ENCODE results near the gene ENTR1. TPM values are rescaled to one million over a fixed set of nuclear protein-coding genes. Genes with fewer than 3 reads are reported as not detected.
A peak's percentile ranks its signal among the peaks of the same experiment; 100 is the strongest.

The ENTR1 gene
- total RNA-seq, 4 donors from 2014 or later = 26.5 to 38.1 (median 33.5) TPM

DNA sequence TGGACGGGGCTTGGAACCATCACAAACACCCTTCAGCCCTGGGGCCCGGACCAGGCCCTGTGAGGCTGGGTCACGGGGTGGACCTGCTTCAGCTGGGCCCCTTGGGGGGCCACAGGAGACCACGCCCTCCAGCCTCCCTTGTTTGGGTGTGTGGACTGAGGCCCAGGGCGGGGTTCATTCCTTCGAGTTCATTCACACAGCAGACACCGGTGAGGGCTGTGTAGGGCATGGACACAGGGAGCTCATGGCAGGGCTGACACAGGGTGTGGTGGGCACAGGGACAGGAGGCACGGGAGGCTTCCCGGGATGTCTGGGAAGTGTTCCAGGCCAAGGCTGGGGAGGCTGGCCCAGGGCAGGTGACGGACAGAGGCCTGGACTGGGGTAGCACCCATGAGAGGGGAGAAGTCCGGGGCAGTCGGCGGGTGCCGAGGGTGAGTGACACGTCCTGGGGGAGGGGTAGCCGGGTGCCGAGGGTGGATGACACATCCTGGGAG lies 55.8 kb downstream of the ENTR1 start:
- ATAC-seq (ENCODE audit: low FRiP score) (peak; percentile 42), DNase-seq (ENCODE audit: low spot score) (no peak)
- no peak for TF ChIP-seq CTCF (IDR thresholded peaks at IDR 0.05)

DNA sequence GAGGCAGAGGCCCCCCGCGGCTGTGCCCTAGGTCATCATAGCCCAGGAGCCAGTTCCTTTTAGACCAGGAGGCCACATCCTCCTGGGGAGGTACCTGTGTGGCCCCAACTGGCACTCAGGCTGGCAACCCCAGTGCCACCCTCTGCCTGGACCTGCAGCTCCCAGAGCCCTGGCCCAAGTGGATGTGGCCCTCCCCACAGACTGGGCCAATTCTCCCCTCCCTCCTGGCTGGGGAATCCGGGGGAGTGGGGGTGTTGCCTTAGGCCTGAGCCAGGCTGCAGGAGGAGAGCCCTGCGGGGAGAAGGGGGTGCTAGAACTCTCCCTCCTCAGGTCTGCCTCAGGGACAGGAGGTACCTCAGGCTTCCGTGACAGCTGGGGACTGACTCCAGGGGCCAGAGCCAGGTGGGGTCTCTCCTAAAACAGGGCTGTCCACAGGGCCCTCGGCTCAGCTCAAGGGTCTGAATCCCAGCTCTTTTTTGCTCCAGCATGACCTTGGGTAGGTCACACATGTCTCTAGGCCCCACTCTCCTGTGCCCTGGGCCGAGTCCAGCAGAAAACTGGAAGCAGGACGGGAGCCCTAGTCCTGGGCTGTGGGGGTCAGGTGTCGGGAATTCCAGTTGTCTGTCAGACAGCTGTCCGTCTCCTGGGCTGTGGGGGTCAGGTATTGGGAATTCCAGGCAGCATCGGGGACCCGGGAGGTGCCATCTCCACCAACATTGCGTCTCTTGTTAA lies 56.5 kb downstream of the ENTR1 start:
- DNase-seq (ENCODE audit: low spot score) = no peak
- peak; percentile 21 for ATAC-seq (ENCODE audit: low FRiP score)

GRCh38 chr9:136353088-136353487 lies 57.3 kb downstream of the ENTR1 start:
- ATAC-seq (ENCODE audit: low FRiP score) = no peak
- no peak for TF ChIP-seq CTCF (IDR thresholded peaks at IDR 0.05)
- DNase-seq (ENCODE audit: low spot score) = no peak

More for the DNA sequence above, 56.5 kb downstream of the ENTR1 start:
- no peak for TF ChIP-seq CTCF (IDR thresholded peaks at IDR 0.05)

DNA sequence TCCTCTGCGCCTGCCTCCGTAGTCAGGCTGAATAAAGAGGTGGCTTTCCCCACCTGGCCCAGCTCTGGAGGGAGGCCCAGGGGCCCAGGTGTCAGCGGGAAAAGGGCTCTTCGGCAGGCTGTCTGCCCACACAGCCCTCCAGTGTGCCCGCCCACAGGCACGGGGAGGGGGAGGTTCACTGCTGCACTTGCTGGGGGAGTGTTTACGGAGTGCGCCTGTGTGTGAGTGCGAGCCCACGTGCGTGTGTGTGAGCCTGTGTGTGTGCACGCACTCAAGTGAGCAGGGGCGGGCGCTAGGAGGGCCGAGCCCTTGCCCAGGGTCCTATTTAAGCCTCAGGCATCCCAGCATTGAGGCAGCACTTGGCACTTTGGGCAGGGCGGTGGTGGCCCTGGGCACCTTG lies 57.7 kb downstream of the ENTR1 start:
- ATAC-seq (ENCODE audit: low FRiP score) = peak; percentile 33
- no peak for TF ChIP-seq CTCF (IDR thresholded peaks at IDR 0.05)
- no peak for DNase-seq (ENCODE audit: low spot score)

Other genes starting within 250 kb of the ENTR1 start
- gene LHX3, start 205.5 kb downstream of the ENTR1 start, total RNA-seq = not detected
- gene QSOX2, start 164.8 kb downstream of the ENTR1 start, total RNA-seq = 10 to 100 TPM in 1 of 4 donors, 1 to 10 TPM in 3; 5.6 to 18.5 (median 6.6) TPM
- gene CCDC187, start 106.5 kb downstream of the ENTR1 start, total RNA-seq = not detected
- 10 to 100 TPM in 1 of 4 donors, 1 to 10 TPM in 3; 5.0 to 20.5 (median 7.3) TPM for gene GPSM1, start 83.1 kb downstream of the ENTR1 start, total RNA-seq
- gene DNLZ, start 46.9 kb downstream of the ENTR1 start, total RNA-seq = 10 to 100 TPM; 16.5 to 36.7 (median 19.8) TPM
- 1 to 10 TPM; 2.5 to 6.9 (median 4.9) TPM for gene CARD9, start 36.9 kb downstream of the ENTR1 start, total RNA-seq
- gene SNAPC4, start 10.4 kb downstream of the ENTR1 start, total RNA-seq = 10 to 100 TPM in 1 of 4 donors, 1 to 10 TPM in 3; 3.2 to 11.2 (median 5.8) TPM
- 10 to 100 TPM; 29.2 to 64.4 (median 33.6) TPM for gene PMPCA, start within 50 bp of the ENTR1 start, total RNA-seq
- gene INPP5E, start 29.2 kb upstream of the ENTR1 start, total RNA-seq = 10 to 100 TPM in 1 of 4 donors, 1 to 10 TPM in 3; 5.4 to 13.1 (median 8.3) TPM
- 10 to 100 TPM; 45.6 to 64.8 (median 56.5) TPM for gene SEC16A, start 72.4 kb upstream of the ENTR1 start, total RNA-seq
- 10 to 100 TPM; 10.4 to 61.8 (median 55.1) TPM for gene NOTCH1, start 135.4 kb upstream of the ENTR1 start, total RNA-seq